Panc1 (cell line): ENCODE data around the gene COL6A1. TPM values are rescaled to one million over a fixed set of nuclear protein-coding genes. Genes with fewer than 3 reads are reported as not detected.

Experiments
- ATAC-seq: fragments of 200-7000 bp; cut with Tn5 transposase; 2 replicates; pipeline ENCODE4 v1.9.1; 2020; ENCODE audit warnings: mild to moderate bottlenecking, moderate library complexity
- BruUV-seq: library from RNA; stranded (reverse); fragments of 400-500 nt; replicated peaks from 2 replicates; lab custom pipeline; 2021; lab: Mats Ljungman, UMichigan
- CTCF ChIA-PET: fragments of 300-600 bp; sonication (Branson Sonifier 250); formaldehyde crosslinking; loops from one replicate; lab custom pipeline; 2022; ENCODE audit warnings: antibody characterized with exemption; lab: Charles Lee
- POLR2A ChIA-PET: fragments of 300-600 bp; sonication (Branson Sonifier 250); formaldehyde crosslinking; loops from one replicate; lab custom pipeline; 2022; ENCODE audit warnings: antibody characterized with exemption; lab: Charles Lee
- DNase-seq: peaks from one replicate; pipeline ENCODE4 v3.0.0-alpha.2; 2010; ENCODE audit warnings: low read depth, low spot score
- H3K27ac ChIP-seq: 2 replicates; pipeline ENCODE4 v1.5.1; 2011; ENCODE audit warnings: mild to moderate bottlenecking, low read length, inconsistent platforms
- H3K27me3 ChIP-seq: fragments of 200-500 bp; sonication (Bioruptor generic); 2 replicates; pipeline ENCODE4 v1.6.0; 2014; ENCODE audit warnings: low read length, inconsistent platforms; ENCODE audit not compliant: control insufficient read depth, insufficient read depth
- H3K36me3 ChIP-seq: fragments of 200-500 bp; sonication (Bioruptor generic); 2 replicates; pipeline ENCODE4 v1.5.1; 2014; ENCODE audit warnings: inconsistent platforms, mild to moderate bottlenecking, low read length, moderate library complexity; ENCODE audit not compliant: control insufficient read depth, insufficient read depth
- H3K4me1 ChIP-seq: 2 replicates; pipeline ENCODE4 v1.5.1; 2011; ENCODE audit warnings: inconsistent platforms, mild to moderate bottlenecking, low read length, moderate library complexity; ENCODE audit not compliant: control insufficient read depth, insufficient read depth
- H3K4me3 ChIP-seq, 2 experiments: 2 replicates each; pipeline ENCODE4 v1.5.1; 2011 to 2012; ENCODE audit warnings: low read depth in 2 of 2, low read length in 2 of 2, mild to moderate bottlenecking in 2 of 2, inconsistent platforms in 1 of 2, moderate library complexity in 1 of 2
- H3K9me3 ChIP-seq: fragments of 200-500 bp; sonication (Bioruptor generic); 2 replicates; pipeline ENCODE4 v1.5.1; 2014; ENCODE audit warnings: low read depth, mild to moderate bottlenecking, inconsistent platforms, low read length, moderate library complexity; ENCODE audit not compliant: control insufficient read depth, insufficient read depth
- CTCF ChIP-seq: fragments of 450-650 bp; IDR thresholded peaks from 2 replicates; pipeline ENCODE4 v1.5.1; 2017; ENCODE audit warnings: mild to moderate bottlenecking
- POLR2AphosphoS5 ChIP-seq: IDR thresholded peaks from 2 replicates; pipeline ENCODE4 v1.6.1; 2012; ENCODE audit warnings: mild to moderate bottlenecking, low read depth, low read length, moderate library complexity
- SIN3A ChIP-seq: IDR thresholded peaks from 2 replicates; pipeline ENCODE4 v1.6.1; 2012; ENCODE audit warnings: low read depth, mild to moderate bottlenecking, low read length, moderate library complexity, borderline replicate concordance; ENCODE audit not compliant: insufficient read depth
- TCF7L2 ChIP-seq: IDR thresholded peaks from 2 replicates; pipeline ENCODE4 v1.6.1; 2011; ENCODE audit warnings: mild to moderate bottlenecking, low read depth, low read length, inconsistent platforms
- in situ Hi-C: cut with HindIII; loops from 2 replicates; pipeline ENCODE4 v1.10.0; 2016; ENCODE audit warnings: low sequenced_read_pairs, low pct_unique_long_range_greater_than_20kb
- intact Hi-C: fragments of 100-400 bp; cut with micrococcal nuclease; formaldehyde crosslinking; loops from one replicate; pipeline ENCODE4 v1.10.0; 2022; ENCODE audit not compliant: unreplicated experiment
- total RNA-seq: library from RNA; stranded (reverse); gene quantifications from one replicate; pipeline ENCODE4 v1.2.1, GENCODE V29; 2021; ENCODE audit not compliant: unreplicated experiment
- TF ChIP-seq, protein P1 (sequence below), 2 experiments: IDR thresholded peaks; 2 replicates each; pipeline ENCODE4 v1.6.1; 2011 to 2012; ENCODE audit warnings: low read depth in 2 of 2, control low read depth in 1 of 2, low read length in 1 of 2, mild to moderate bottlenecking in 1 of 2, moderate library complexity in 1 of 2; ENCODE audit not compliant: insufficient read depth in 1 of 2

COL6A1 gene
- total RNA-seq, 1 experiment from 2014 or later = 34.2 TPM

GRCh38 chr21:45991606-45992300, 10.2 kb downstream of the COL6A1 start:
- ChIA-PET CTCF (no interaction called here), POLR2A (interaction anchor here (0.6 kb wide), 1 partner anchor 79 kb away, joined by 3 read pairs; no protein-coding TSS in a partner anchor)
- no peak for ATAC-seq
- H3K27me3 ChIP-seq = no peaks in the 10 kb centered on the region
- H3K4me3 ChIP-seq = no peak overlapping the region
- DNase-seq = no peak
- BruUV-seq = no TSS peak
- H3K4me1 ChIP-seq = peaks cover 10% of the 10 kb centered on the region
- no peaks in the 10 kb centered on the region for H3K36me3 ChIP-seq
- no peak overlapping the region for H3K27ac ChIP-seq
- in situ Hi-C loops = no loop called here
- intact Hi-C loops = no loop called here
- no peaks in the 10 kb centered on the region for H3K9me3 ChIP-seq
- TF ChIP-seq CTCF = no peak
- TF ChIP-seq POLR2AphosphoS5 = no peak
- no peak for TF ChIP-seq TCF7L2
- TF ChIP-seq, protein P1, sequence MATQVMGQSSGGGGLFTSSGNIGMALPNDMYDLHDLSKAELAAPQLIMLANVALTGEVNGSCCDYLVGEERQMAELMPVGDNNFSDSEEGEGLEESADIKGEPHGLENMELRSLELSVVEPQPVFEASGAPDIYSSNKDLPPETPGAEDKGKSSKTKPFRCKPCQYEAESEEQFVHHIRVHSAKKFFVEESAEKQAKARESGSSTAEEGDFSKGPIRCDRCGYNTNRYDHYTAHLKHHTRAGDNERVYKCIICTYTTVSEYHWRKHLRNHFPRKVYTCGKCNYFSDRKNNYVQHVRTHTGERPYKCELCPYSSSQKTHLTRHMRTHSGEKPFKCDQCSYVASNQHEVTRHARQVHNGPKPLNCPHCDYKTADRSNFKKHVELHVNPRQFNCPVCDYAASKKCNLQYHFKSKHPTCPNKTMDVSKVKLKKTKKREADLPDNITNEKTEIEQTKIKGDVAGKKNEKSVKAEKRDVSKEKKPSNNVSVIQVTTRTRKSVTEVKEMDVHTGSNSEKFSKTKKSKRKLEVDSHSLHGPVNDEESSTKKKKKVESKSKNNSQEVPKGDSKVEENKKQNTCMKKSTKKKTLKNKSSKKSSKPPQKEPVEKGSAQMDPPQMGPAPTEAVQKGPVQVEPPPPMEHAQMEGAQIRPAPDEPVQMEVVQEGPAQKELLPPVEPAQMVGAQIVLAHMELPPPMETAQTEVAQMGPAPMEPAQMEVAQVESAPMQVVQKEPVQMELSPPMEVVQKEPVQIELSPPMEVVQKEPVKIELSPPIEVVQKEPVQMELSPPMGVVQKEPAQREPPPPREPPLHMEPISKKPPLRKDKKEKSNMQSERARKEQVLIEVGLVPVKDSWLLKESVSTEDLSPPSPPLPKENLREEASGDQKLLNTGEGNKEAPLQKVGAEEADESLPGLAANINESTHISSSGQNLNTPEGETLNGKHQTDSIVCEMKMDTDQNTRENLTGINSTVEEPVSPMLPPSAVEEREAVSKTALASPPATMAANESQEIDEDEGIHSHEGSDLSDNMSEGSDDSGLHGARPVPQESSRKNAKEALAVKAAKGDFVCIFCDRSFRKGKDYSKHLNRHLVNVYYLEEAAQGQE (IDR thresholded peaks at IDR 0.05; ENCODE audit: insufficient read depth in 1 of 2, low read depth in 2 of 2, low read length in 1 of 2) = no peak
- no peak for TF ChIP-seq SIN3A

- ChIA-PET POLR2A (no interaction called here), CTCF (no interaction called here)
- Histone ChIP-seq H3K4me1 (peaks cover 10% of the 10 kb centered on the region), H3K4me3 (no peak overlapping the region), H3K27me3 (no peaks in the 10 kb centered on the region), H3K36me3 (no peaks in the 10 kb centered on the region), H3K9me3 (no peaks in the 10 kb centered on the region), H3K27ac (no peak overlapping the region)
- in situ Hi-C loops (no loop called here), intact Hi-C loops (no loop called here)
- no peak for DNase-seq
- no TSS peak for BruUV-seq
- no peak for ATAC-seq
- TF ChIP-seq POLR2AphosphoS5 = no peak
- TF ChIP-seq TCF7L2 = no peak
- TF ChIP-seq SIN3A = no peak
- TF ChIP-seq, protein P1 (IDR thresholded peaks at IDR 0.05; ENCODE audit: insufficient read depth in 1 of 2, low read depth in 2 of 2, low read length in 1 of 2) = no peak
- no peak for TF ChIP-seq CTCF
Measured at GRCh38 chr21:45992301-45993209, 11.0 kb downstream of the COL6A1 start.
